Measurements from ENCODE around the gene CALCR.

GRCh38 chr7:93530701-93531100 is 43.8 kb downstream of the CALCR start:
- TF ChIP-seq POLR2A (IDR thresholded peaks at IDR 0.05), result no peak
- TF ChIP-seq CTCF (IDR thresholded peaks at IDR 0.05), result no peak
